ENCODE measurements around the gene RPL18A.
"Not testable (repeated sequence)": the region's sequence is repeated elsewhere in the genome, so short reads cannot be mapped to it uniquely, and the experiment has no call there.

RPL18A gene

DNA sequence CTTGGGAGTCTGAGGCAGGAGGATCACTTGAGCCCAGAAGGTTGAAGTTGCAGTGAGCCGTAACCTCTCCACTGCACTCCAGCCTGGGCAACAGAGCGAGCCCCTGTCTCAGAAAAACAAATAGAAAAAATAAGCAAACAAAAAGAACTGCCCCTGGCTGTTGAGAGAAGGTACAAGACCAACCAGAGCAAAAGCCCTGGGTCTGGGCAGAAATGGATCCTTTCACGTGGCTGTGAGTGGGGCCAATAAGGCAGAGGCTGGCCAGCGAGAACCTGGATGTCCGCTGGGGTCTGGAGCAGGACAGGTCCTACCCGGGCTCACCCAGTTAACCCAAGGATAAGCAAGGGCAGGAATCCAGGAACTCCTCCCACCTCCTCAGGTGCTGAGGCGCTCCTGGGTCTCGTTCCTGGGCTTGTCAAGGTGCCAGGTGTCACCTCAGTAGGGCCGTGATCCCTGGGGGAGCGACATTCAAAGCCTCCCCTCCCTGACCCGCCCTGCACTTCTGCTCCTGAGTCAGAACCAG, 7.3 kb downstream of the RPL18A start:
- no peak for DNase-seq

GRCh38 chr19:17868669-17869068, 9.0 kb downstream of the RPL18A start:
- no peak for DNase-seq

DNA sequence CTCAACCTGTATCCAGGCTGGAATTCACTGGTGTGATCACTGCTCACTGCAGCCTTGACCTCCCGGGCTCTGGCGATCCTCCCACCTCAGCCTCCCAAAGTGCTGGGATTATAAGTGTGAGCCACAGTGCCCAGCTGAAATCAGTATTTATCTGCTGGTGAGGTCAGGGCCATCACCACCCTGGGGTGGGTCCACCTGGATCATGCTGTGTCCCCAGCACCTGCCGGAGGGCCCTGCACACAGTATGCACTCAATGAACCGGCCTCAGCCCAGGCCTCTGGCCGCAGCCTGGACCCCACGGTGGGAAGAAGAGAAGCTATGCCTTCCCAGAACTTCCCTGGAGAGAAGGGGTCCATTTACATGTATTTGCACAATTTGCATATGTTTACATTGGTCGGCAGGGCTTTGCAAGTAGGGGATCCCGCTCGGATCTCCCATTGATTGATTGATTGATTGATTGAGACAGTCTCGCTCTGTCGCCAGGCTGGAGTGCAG, 9.5 kb downstream of the RPL18A start:
- no peak for DNase-seq

GRCh38 chr19:17871032-17871877, 11.5 kb downstream of the RPL18A start:
- no peak for DNase-seq

GRCh38 chr19:17871878-17872250, 12.2 kb downstream of the RPL18A start, which contains the start of gene SLC5A5:
Gene SLC5A5, plus strand, starts transcription at chr19:17871945. Its CDS starts 375 bp downstream, at chr19:17872320.
- DNase-seq = no peak

- DNase-seq = no peak
Measured at GRCh38 chr19:17872251-17873001, 12.7 kb downstream of the RPL18A start.

DNA sequence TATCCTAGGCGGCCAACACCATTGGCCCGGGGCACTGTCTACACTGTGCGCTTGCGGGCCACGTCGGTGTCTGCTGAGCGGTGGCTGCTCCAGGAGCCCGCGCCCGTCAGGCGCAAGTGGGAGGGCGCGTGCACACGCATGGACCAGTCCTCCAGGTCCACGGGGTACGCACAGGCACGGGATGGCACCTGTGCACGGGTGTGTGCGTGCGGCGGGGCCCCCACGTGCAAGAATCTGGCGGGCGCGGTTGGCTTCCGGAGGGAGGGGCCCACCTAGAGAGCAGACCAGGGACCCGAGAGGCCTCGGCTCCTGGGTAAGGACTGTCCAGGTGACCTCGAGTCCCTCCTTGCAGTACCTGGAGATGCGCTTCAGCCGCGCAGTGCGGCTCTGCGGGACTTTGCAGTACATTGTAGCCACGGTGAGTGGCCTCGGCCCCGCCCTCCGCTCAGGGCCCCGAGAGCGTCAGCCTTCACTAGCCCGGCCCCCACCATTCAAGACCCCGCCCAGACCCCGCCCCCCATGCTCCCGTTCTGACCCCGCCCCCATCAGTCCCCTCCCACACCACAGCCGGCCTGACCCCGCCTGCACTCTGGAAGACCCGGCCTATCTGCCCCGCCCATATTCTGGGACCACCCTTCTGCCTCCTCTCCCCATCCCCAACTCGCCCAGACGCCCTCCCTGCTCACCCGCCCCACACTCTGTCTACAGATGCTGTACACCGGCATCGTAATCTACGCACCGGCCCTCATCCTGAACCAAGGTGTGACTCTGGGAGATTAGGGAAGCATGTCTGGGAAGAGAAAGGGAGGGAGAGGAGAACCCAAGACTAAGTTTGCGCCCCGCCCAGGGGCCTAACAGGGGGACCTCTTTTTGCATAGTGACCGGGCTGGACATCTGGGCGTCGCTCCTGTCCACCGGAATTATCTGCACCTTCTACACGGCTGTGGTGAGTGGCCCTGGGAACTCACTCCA, 14.4 kb downstream of the RPL18A start:
- DNase-seq = no peak

GRCh38 chr19:17874758-17875135, 15.0 kb downstream of the RPL18A start:
- no peak for DNase-seq

- DNase-seq = no peak
Measured at GRCh38 chr19:17877696-17878095, 18.0 kb downstream of the RPL18A start.

GRCh38 chr19:17879466-17879865, 19.8 kb downstream of the RPL18A start:
- no peak for DNase-seq

- DNase-seq = no peak
Measured at GRCh38 chr19:17881701-17882100, 22.0 kb downstream of the RPL18A start.

- DNase-seq = no peak
Measured at GRCh38 chr19:17883627-17884410, 24.1 kb downstream of the RPL18A start.

DNA sequence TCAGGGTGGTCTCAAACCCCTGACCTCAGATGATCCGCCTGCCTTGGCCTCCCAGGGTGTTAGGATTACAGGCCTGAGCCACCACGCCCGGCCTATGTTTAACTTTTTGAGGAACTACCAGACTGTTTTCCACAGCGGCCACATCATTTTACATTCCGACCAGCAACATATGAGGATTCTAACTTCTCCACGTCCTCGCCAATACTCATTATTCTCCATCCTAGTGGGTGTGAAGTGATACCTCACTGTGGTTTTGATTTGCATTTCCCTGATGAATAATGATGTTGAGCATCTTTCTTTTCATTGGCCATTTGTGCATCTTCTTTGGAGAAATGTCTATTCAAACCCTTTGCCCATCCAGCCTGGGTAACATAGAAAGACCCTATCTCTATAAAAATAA, 26.8 kb downstream of the RPL18A start:
- no peak for DNase-seq

DNA sequence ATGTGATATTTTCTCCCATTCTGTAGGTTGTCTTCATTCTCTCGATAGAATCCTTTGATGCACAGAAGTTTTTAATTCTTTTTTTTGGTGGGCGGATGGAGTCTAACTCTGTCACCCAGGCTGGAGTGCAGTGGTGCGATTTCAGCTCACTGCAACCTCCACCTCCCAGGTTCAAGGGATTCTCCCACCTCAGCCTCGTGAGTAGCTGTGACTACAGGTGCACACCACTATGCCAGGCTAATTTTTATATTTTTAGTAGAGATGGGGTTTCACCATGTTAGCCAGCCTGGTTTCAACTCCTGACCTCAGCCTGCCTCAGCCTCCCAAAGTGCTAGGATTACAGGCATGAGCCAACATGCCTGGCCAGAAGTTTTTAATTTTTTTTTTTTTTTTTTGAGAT, 27.5 kb downstream of the RPL18A start:
- not testable (repeated sequence) for DNase-seq

DNA sequence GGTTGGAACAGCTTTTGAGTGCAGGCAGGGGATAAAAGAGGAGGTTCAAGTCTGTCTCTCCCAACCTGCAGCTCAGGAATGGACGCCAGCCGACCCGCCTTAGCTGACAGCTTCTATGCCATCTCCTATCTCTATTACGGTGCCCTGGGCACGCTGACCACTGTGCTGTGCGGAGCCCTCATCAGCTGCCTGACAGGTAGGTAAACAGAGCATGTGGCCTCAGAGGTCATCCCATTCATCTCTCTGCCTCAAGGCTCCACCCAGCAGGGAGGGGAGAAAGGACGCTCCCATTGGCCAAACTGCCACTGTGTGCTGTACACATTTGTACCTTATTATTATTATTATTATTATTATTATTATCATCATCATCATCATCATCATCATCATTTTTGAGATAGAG, 28.6 kb downstream of the RPL18A start:
- DNase-seq = no peak

- peak; percentile 70 for DNase-seq
Measured at GRCh38 chr19:17889609-17890214, 30.0 kb downstream of the RPL18A start.

GRCh38 chr19:17893766-17894165, 34.1 kb downstream of the RPL18A start:
- no peak for DNase-seq

DNA sequence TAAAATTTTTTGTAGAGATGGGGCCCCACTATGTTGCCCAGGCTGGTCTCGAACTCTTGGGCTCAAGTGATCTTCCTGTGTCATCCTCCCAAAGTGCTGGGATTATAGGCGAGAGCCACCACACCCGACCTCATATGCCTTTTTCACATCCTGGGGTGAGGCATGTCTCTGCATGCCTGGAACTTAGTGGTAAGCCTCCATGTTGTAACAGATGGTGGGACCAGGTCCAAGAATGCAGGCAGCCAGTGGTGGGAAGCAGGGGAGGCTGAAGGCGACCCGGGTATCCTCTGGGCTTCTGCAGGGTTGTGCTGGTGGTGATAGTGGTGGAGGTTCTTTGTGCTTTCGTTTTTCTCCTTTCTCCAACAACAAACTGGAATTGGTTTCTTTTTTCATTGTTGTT, 43.0 kb downstream of the RPL18A start:
- DNase-seq = no peak

GRCh38 chr19:17908244-17908643, 48.5 kb downstream of the RPL18A start:
- no peak for DNase-seq

- DNase-seq = no peak
Measured at GRCh38 chr19:17909003-17909732, 49.5 kb downstream of the RPL18A start.
